ENCODE data around the gene IRGC.

The IRGC gene

GRCh38 chr19:43711751-43712355 is 4.0 kb upstream of the IRGC start:
- no peak overlapping the region for H3K4me3 ChIP-seq (ENCODE audit: low read depth, low read length)
- TF ChIP-seq CTCF (IDR thresholded peaks at IDR 0.05; ENCODE audit: borderline replicate concordance, insufficient read depth, low read depth, low read length), result no peak

GRCh38 chr19:43713208-43713607 is 2.7 kb upstream of the IRGC start:
- no peak overlapping the region for H3K4me3 ChIP-seq (ENCODE audit: low read depth, low read length)
- TF ChIP-seq CTCF (IDR thresholded peaks at IDR 0.05; ENCODE audit: borderline replicate concordance, insufficient read depth, low read depth, low read length), result no peak

GRCh38 chr19:43718627-43719377 is 2.9 kb downstream of the IRGC start:
- no peak overlapping the region for H3K4me3 ChIP-seq (ENCODE audit: low read depth, low read length)
- no peak for TF ChIP-seq CTCF (IDR thresholded peaks at IDR 0.05; ENCODE audit: borderline replicate concordance, insufficient read depth, low read depth, low read length)

GRCh38 chr19:43719378-43719868 is 3.5 kb downstream of the IRGC start:
- H3K4me3 ChIP-seq (ENCODE audit: low read depth, low read length), result no peak overlapping the region
- TF ChIP-seq CTCF (IDR thresholded peaks at IDR 0.05; ENCODE audit: borderline replicate concordance, insufficient read depth, low read depth, low read length), result no peak

- H3K4me3 ChIP-seq (ENCODE audit: low read depth, low read length), result no peak overlapping the region
- no peak for TF ChIP-seq CTCF (IDR thresholded peaks at IDR 0.05; ENCODE audit: borderline replicate concordance, insufficient read depth, low read depth, low read length)
Observed at GRCh38 chr19:43719918-43720317, 4.0 kb downstream of the IRGC start.

GRCh38 chr19:43720936-43721335 is 5.1 kb downstream of the IRGC start:
- no peak for TF ChIP-seq CTCF (IDR thresholded peaks at IDR 0.05; ENCODE audit: borderline replicate concordance, insufficient read depth, low read depth, low read length)
- no peak overlapping the region for H3K4me3 ChIP-seq (ENCODE audit: low read depth, low read length)
